Astrocyte of the hippocampus (primary cell): ENCODE results near the gene APP.
A peak's percentile ranks its signal among the peaks of the same experiment; 100 is the strongest.

ENCODE experiments used
- DNase-seq: peaks from one replicate; pipeline ENCODE4 v3.0.0; 2011; ENCODE audit warnings: low read depth, low spot score

The APP gene

GRCh38 chr21:26127073-26127814, 43.3 kb downstream of the APP start:
- DNase-seq = no peak

GRCh38 chr21:26126168-26126553, 44.4 kb downstream of the APP start:
- no peak for DNase-seq

- peak; percentile 11 for DNase-seq
These were observed 45.0 kb downstream of the APP start for GRCh38 chr21:26125433-26126167.

GRCh38 chr21:26124896-26125295, 45.7 kb downstream of the APP start:
- peak; percentile 14 for DNase-seq

GRCh38 chr21:26124421-26124833, 46.1 kb downstream of the APP start:
- peak; percentile 56 for DNase-seq

- no peak for DNase-seq
These were observed 47.6 kb downstream of the APP start for GRCh38 chr21:26123012-26123411.

- no peak for DNase-seq
These were observed 49.7 kb downstream of the APP start for GRCh38 chr21:26120828-26121227.

GRCh38 chr21:26119906-26120305, 50.7 kb downstream of the APP start:
- no peak for DNase-seq

- no peak for DNase-seq
These were observed 51.5 kb downstream of the APP start for GRCh38 chr21:26118938-26119540.

GRCh38 chr21:26117972-26118367, 52.6 kb downstream of the APP start:
- DNase-seq = no peak

GRCh38 chr21:26117324-26117971, 53.1 kb downstream of the APP start:
- no peak for DNase-seq

GRCh38 chr21:26116456-26117011, 54.0 kb downstream of the APP start:
- DNase-seq = peak; percentile 53

- peak; percentile 62 for DNase-seq
These were observed 54.7 kb downstream of the APP start for GRCh38 chr21:26115899-26116298.

- DNase-seq = peak; percentile 22
These were observed 55.3 kb downstream of the APP start for GRCh38 chr21:26115305-26115704.

GRCh38 chr21:26112975-26113374, 57.6 kb downstream of the APP start:
- no peak for DNase-seq

- no peak for DNase-seq
These were observed 58.3 kb downstream of the APP start for GRCh38 chr21:26112127-26112742.

GRCh38 chr21:26110715-26111114, 59.9 kb downstream of the APP start:
- DNase-seq = no peak

GRCh38 chr21:26107429-26107828, 63.1 kb downstream of the APP start:
- DNase-seq = no peak

- DNase-seq = no peak
These were observed 64.0 kb downstream of the APP start for GRCh38 chr21:26106562-26106961.

- DNase-seq = no peak
These were observed 64.8 kb downstream of the APP start for GRCh38 chr21:26105819-26106218.

GRCh38 chr21:26100573-26100972, 70.0 kb downstream of the APP start:
- no peak for DNase-seq
